HepG2 (cell line): ENCODE results near the gene SP5. TPM values are rescaled to one million over a fixed set of nuclear protein-coding genes. Genes with fewer than 3 reads are reported as not detected.

Experiments used
- POGZ ChIP-seq: sonication (generic); formaldehyde crosslinking; IDR thresholded peaks from 2 replicates; pipeline ENCODE4 v1.4.0; 2020; ENCODE audit warnings: mild to moderate bottlenecking, missing genetic modification reagents
- SMAD1 ChIP-seq: sonication (generic); formaldehyde crosslinking; IDR thresholded peaks from 2 replicates; pipeline ENCODE4 v1.4.0; 2020; ENCODE audit warnings: missing genetic modification reagents, low read depth, mild to moderate bottlenecking, borderline replicate concordance
- TBX3 ChIP-seq: fragments of 450-650 bp; IDR thresholded peaks from 2 replicates; pipeline ENCODE4 v1.6.1; 2017; ENCODE audit warnings: antibody characterized with exemption, mild to moderate bottlenecking, inconsistent platforms, borderline replicate concordance
- TEAD2 ChIP-seq: sonication (generic); formaldehyde crosslinking; IDR thresholded peaks from 2 replicates; pipeline ENCODE4 v1.9.0; 2021; ENCODE audit warnings: missing genetic modification reagents
- ZNF33A ChIP-seq: sonication (generic); formaldehyde crosslinking; IDR thresholded peaks from 2 replicates; pipeline ENCODE4 v1.5.1; 2020; ENCODE audit warnings: missing genetic modification reagents, mild to moderate bottlenecking, moderate library complexity, borderline replicate concordance
- ZNF552 ChIP-seq: sonication (generic); formaldehyde crosslinking; IDR thresholded peaks from 2 replicates; pipeline ENCODE4 v1.9.0; 2022; ENCODE audit warnings: missing genetic modification reagents, mild to moderate bottlenecking, borderline replicate concordance
- polyA plus RNA-seq, 8 experiments: library from polyadenylated mRNA; depleted of rRNA in 3 of 8; stranded (reverse) in 7 of 8; unstranded in 1 of 8; fragments of >200 nt; fragmentation: Illumina TruSeq in 4 of 8; extraction: Trizol in 4 of 8; gene quantifications; 2 replicates each; pipeline versions ENCODE4 v1.2.1 to v1.2.3, GENCODE V29; 2011 to 2016; ENCODE audit warnings: low read depth in 4 of 8, missing spikeins in 1 of 8, mixed read lengths in 1 of 8; ENCODE audit not compliant: insufficient read depth in 1 of 8
- total RNA-seq, 5 experiments: library from RNA; depleted of rRNA; stranded (reverse); fragments of >200 nt; fragmentation: Illumina TruSeq; extraction: Trizol; gene quantifications; 2 replicates each; pipeline ENCODE4 v1.2.3, GENCODE V29; 2016; ENCODE audit warnings: low read depth in 1 of 5
- TF ChIP-seq, protein P1 (sequence below): fragments of 450-650 bp; IDR thresholded peaks from 2 replicates; pipeline ENCODE4 v1.6.1; 2017; ENCODE audit warnings: mild to moderate bottlenecking
- TF ChIP-seq, protein P2 (sequence below): IDR thresholded peaks from 2 replicates; pipeline ENCODE4 v1.6.1; 2018; ENCODE audit warnings: missing genetic modification reagents
- TF ChIP-seq, protein P3 (sequence below): sonication (generic); formaldehyde crosslinking; IDR thresholded peaks from 2 replicates; pipeline ENCODE4 v1.4.0; 2020; ENCODE audit warnings: mild to moderate bottlenecking, missing genetic modification reagents
- TF ChIP-seq, protein P4 (sequence below): sonication (generic); formaldehyde crosslinking; IDR thresholded peaks from 2 replicates; pipeline ENCODE4; 2020; ENCODE audit warnings: missing genetic modification reagents, mild to moderate bottlenecking, borderline replicate concordance
- TF ChIP-seq, protein P5 (sequence below): IDR thresholded peaks from 2 replicates; pipeline ENCODE4 v1.4.0; 2020; ENCODE audit warnings: mild to moderate bottlenecking, missing genetic modification reagents
- TF ChIP-seq, protein P6 (sequence below): sonication (generic); formaldehyde crosslinking; IDR thresholded peaks from 2 replicates; pipeline ENCODE4 v1.4.0; 2020; ENCODE audit warnings: missing genetic modification reagents

Gene SP5
- total and polyA plus RNA-seq, 2 of the 13 experiments (the other 11 are each of a cell fraction or from before 2014, with no cell fraction given), result 50.8 to 119 TPM

DNA sequence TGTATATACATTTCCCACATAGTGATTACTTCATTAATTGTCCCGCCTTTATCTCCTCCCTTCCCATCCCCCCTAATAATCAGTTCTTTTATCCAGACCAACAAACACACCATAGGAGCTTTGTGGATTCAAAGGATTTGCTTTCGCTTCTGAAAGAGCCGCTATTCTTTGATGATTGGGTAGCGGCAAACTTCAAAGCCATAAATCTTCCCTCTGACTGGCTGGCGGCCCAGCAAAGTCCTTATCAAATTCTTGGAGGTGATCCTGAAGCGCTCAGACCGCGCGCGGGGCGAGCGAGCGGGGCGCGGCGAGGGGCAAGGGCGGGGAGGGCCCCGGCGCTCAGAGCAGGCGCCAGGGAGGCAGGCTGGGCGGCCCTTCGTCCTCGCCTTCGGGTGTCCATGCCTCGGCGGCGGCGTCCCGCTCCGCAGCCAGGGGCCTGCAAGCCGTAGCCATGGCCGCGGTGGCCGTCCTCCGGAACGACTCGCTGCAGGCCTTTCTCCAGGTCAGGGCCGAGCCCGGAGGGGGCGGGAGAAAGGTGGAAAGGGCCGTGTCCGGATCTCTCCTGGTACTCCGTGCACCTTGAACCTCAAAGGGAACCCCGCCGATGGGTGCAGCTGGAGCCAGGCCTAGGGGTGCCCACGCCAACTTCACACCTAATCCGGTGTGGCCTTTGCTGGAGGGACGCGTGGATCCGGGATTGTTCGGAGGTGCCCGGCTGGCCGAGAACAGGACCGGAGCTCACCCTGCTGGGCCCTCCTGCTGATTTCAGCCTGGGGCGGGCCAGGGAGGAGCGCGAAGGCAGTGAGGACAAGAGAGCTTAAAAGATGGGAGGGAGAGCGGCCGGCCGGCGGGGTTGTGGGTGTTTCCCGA lies at the start of gene SP5 (continued):
- TF ChIP-seq, protein P1, sequence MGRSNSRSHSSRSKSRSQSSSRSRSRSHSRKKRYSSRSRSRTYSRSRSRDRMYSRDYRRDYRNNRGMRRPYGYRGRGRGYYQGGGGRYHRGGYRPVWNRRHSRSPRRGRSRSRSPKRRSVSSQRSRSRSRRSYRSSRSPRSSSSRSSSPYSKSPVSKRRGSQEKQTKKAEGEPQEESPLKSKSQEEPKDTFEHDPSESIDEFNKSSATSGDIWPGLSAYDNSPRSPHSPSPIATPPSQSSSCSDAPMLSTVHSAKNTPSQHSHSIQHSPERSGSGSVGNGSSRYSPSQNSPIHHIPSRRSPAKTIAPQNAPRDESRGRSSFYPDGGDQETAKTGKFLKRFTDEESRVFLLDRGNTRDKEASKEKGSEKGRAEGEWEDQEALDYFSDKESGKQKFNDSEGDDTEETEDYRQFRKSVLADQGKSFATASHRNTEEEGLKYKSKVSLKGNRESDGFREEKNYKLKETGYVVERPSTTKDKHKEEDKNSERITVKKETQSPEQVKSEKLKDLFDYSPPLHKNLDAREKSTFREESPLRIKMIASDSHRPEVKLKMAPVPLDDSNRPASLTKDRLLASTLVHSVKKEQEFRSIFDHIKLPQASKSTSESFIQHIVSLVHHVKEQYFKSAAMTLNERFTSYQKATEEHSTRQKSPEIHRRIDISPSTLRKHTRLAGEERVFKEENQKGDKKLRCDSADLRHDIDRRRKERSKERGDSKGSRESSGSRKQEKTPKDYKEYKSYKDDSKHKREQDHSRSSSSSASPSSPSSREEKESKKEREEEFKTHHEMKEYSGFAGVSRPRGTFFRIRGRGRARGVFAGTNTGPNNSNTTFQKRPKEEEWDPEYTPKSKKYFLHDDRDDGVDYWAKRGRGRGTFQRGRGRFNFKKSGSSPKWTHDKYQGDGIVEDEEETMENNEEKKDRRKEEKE, result no peak
- TF ChIP-seq, protein P2, sequence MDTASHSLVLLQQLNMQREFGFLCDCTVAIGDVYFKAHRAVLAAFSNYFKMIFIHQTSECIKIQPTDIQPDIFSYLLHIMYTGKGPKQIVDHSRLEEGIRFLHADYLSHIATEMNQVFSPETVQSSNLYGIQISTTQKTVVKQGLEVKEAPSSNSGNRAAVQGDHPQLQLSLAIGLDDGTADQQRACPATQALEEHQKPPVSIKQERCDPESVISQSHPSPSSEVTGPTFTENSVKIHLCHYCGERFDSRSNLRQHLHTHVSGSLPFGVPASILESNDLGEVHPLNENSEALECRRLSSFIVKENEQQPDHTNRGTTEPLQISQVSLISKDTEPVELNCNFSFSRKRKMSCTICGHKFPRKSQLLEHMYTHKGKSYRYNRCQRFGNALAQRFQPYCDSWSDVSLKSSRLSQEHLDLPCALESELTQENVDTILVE (CRISPR knock-in tag), result peak; percentile 5; the same call in 1 of the 2 replicates
- TF ChIP-seq POGZ (CRISPR knock-in tag) (no peak; the same call in 1 of the 2 replicates), ZNF33A (CRISPR knock-in tag) (peak; percentile 86; the same call in 1 of the 2 replicates), ZNF552 (CRISPR knock-in tag) (no peak; the same call in 1 of the 2 replicates), TBX3 (peak; percentile 78; the same call in 1 of the 2 replicates), SMAD1 (peak; percentile 19; the same call in 1 of the 2 replicates), TEAD2 (CRISPR knock-in tag) (0 out of 2 replicates have a peak, but pooled peaks have one; percentile 62)
- TF ChIP-seq, protein P3, sequence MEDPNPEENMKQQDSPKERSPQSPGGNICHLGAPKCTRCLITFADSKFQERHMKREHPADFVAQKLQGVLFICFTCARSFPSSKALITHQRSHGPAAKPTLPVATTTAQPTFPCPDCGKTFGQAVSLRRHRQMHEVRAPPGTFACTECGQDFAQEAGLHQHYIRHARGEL (CRISPR knock-in tag), result peak; percentile 90; the same call in 1 of the 2 replicates
- TF ChIP-seq, protein P4, sequence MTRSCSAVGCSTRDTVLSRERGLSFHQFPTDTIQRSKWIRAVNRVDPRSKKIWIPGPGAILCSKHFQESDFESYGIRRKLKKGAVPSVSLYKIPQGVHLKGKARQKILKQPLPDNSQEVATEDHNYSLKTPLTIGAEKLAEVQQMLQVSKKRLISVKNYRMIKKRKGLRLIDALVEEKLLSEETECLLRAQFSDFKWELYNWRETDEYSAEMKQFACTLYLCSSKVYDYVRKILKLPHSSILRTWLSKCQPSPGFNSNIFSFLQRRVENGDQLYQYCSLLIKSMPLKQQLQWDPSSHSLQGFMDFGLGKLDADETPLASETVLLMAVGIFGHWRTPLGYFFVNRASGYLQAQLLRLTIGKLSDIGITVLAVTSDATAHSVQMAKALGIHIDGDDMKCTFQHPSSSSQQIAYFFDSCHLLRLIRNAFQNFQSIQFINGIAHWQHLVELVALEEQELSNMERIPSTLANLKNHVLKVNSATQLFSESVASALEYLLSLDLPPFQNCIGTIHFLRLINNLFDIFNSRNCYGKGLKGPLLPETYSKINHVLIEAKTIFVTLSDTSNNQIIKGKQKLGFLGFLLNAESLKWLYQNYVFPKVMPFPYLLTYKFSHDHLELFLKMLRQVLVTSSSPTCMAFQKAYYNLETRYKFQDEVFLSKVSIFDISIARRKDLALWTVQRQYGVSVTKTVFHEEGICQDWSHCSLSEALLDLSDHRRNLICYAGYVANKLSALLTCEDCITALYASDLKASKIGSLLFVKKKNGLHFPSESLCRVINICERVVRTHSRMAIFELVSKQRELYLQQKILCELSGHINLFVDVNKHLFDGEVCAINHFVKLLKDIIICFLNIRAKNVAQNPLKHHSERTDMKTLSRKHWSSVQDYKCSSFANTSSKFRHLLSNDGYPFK (CRISPR knock-in tag), result no peak; the same call in 1 of the 2 replicates
- TF ChIP-seq, protein P5, sequence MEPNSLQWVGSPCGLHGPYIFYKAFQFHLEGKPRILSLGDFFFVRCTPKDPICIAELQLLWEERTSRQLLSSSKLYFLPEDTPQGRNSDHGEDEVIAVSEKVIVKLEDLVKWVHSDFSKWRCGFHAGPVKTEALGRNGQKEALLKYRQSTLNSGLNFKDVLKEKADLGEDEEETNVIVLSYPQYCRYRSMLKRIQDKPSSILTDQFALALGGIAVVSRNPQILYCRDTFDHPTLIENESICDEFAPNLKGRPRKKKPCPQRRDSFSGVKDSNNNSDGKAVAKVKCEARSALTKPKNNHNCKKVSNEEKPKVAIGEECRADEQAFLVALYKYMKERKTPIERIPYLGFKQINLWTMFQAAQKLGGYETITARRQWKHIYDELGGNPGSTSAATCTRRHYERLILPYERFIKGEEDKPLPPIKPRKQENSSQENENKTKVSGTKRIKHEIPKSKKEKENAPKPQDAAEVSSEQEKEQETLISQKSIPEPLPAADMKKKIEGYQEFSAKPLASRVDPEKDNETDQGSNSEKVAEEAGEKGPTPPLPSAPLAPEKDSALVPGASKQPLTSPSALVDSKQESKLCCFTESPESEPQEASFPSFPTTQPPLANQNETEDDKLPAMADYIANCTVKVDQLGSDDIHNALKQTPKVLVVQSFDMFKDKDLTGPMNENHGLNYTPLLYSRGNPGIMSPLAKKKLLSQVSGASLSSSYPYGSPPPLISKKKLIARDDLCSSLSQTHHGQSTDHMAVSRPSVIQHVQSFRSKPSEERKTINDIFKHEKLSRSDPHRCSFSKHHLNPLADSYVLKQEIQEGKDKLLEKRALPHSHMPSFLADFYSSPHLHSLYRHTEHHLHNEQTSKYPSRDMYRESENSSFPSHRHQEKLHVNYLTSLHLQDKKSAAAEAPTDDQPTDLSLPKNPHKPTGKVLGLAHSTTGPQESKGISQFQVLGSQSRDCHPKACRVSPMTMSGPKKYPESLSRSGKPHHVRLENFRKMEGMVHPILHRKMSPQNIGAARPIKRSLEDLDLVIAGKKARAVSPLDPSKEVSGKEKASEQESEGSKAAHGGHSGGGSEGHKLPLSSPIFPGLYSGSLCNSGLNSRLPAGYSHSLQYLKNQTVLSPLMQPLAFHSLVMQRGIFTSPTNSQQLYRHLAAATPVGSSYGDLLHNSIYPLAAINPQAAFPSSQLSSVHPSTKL (CRISPR knock-in tag), result peak; percentile 76
- TF ChIP-seq, protein P6, sequence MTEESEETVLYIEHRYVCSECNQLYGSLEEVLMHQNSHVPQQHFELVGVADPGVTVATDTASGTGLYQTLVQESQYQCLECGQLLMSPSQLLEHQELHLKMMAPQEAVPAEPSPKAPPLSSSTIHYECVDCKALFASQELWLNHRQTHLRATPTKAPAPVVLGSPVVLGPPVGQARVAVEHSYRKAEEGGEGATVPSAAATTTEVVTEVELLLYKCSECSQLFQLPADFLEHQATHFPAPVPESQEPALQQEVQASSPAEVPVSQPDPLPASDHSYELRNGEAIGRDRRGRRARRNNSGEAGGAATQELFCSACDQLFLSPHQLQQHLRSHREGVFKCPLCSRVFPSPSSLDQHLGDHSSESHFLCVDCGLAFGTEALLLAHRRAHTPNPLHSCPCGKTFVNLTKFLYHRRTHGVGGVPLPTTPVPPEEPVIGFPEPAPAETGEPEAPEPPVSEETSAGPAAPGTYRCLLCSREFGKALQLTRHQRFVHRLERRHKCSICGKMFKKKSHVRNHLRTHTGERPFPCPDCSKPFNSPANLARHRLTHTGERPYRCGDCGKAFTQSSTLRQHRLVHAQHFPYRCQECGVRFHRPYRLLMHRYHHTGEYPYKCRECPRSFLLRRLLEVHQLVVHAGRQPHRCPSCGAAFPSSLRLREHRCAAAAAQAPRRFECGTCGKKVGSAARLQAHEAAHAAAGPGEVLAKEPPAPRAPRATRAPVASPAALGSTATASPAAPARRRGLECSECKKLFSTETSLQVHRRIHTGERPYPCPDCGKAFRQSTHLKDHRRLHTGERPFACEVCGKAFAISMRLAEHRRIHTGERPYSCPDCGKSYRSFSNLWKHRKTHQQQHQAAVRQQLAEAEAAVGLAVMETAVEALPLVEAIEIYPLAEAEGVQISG (CRISPR knock-in tag), result peak; percentile 74
